Muscle of leg (tissue), 11 donors: Measurements from ENCODE around the gene LRPAP1. TPM values are rescaled to one million over a fixed set of nuclear protein-coding genes. Genes with fewer than 3 reads are reported as not detected.

Experiments used
- DNase-seq: peaks from one replicate; pipeline ENCODE4 v3.0.0; 2013
- H3K27ac ChIP-seq: one replicate; pipeline ENCODE4 v1.5.1; 2013; ENCODE audit warnings: mild to moderate bottlenecking, low read length, control low read depth
- H3K27me3 ChIP-seq: one replicate; pipeline ENCODE4 v1.6.1; 2013; ENCODE audit warnings: low read length; ENCODE audit not compliant: control insufficient read depth, insufficient read depth
- H3K36me3 ChIP-seq: one replicate; pipeline ENCODE4 v1.6.1; 2013; ENCODE audit warnings: low read length; ENCODE audit not compliant: control insufficient read depth, insufficient read depth
- H3K4me1 ChIP-seq: one replicate; pipeline ENCODE4 v1.6.1; 2013; ENCODE audit warnings: low read length; ENCODE audit not compliant: control insufficient read depth, insufficient read depth
- H3K4me3 ChIP-seq: one replicate; pipeline ENCODE4 v1.5.1; 2013; ENCODE audit warnings: low read length, control low read depth
- H3K9me3 ChIP-seq: replicated peaks from 2 replicates; pipeline ENCODE4 v1.6.1; 2013; ENCODE audit warnings: low read depth, low read length; ENCODE audit not compliant: control insufficient read depth
- WGBS: methylation state at CpG from one replicate; pipeline ENCODE4 v1.1.5; 2013; ENCODE audit warnings: missing lambda C conversion rate; ENCODE audit not compliant: insufficient coverage; 5-methylcytosine and 5-hydroxymethylcytosine counted together
- polyA plus RNA-seq, 8 donors: library from polyadenylated mRNA; unstranded; fragments of 120-200 nt; gene quantifications; one replicate each; pipeline versions ENCODE4 v1.2.1 to v1.2.3, GENCODE V29; 2013; ENCODE audit warnings: inconsistent platforms in 1 of 8, low replicate concordance in 1 of 8; ENCODE audit not compliant: insufficient read length in 8 of 8, insufficient read depth in 1 of 8
- total RNA-seq: library from RNA; stranded (reverse); fragments of 120-200 nt; gene quantifications from one replicate; pipeline ENCODE4 v1.2.4, GENCODE V29; 2013

LRPAP1 gene
- total and polyA plus RNA-seq, 9 donors = 72.4 to 99.1 (median 92.7) TPM

DNA sequence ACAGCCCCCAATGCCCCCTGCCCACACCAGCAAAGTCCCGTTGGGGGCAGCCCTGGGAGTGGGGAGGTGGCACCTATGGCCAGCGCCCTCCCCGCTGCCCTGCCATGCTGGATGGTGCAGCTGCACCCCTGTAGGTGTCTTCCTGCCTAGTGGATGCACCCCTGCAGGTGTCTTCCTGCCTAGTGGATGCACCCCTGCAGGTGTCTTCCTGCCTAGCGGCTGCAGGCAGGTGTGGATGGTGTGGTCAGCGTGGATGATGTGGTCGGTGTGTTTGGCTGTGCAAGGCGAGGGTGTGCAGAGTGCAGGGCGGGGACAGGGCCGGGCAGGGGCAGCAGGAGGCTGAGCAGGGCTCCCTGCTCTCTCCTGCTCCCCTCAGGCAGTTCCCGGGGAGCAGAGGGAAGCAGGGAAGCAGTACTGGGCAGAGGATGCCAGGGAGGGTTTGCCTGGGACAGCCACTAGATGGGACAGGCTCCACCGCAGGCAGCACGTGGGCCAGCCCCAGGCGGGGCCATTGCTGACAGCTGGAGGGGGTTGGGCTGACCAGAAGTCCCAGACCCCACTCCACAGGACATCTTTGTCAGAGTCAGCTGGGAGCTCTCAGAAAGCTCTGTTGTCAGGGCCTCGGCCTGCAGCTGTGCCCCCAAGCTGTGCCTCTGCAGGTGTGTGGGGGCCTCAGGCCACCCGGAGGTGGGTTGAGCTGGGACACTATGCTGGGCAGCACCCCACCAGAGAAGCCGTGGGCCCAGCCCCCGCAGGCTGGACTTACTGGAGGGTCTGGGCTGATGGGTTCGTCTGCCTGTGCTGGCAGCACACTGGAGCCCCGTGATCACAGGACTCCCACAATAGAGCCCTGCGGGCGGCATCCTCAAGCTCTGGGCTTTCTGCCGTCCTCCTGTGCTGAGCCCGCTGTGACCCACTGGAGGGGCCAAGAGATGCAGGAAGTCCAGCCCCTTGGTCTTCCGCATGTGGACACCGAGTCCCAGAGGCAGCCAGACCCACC lies 45.4 kb downstream of the LRPAP1 start:
- H3K9me3 ChIP-seq = no peaks in the 10 kb centered on the region
- 54% methylated on average over 19 of the region's 25 CpGs for WGBS

DNA sequence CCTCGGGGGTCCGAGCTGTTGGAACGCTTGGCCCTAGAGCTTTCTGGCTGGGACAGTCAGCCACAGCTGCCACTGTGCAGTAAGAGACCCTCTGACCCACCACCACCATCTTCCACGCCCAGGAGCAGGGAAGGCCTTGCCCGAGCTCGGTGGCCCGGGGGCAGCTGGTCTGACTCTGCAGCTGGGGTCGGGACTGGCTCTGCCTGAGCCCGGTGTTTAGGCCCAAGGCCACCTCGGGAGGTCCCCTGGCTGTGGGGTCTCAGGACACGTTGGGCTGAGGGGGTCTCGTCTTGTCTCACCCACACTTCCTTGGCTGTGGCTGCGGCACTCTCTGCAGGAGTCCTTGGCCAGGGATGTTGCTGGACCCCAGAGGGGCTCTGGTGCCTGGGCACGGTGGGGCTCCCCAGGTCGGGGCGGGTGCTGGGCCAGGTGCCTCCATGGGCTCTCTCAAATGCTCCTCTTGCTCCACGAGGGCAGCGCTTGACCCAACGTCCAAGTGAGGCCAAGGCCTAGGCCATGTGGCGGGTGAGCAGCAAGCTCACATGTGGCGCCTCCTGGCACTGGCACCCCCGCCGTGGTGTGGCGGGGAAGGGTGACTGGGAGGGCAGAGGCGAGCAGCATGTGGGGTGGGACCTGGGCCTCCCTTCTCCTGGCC lies 46.2 kb downstream of the LRPAP1 start:
- H3K27me3 ChIP-seq = peaks cover 25% of the 10 kb centered on the region
- no peak overlapping the region for H3K4me3 ChIP-seq
- no peaks in the 10 kb centered on the region for H3K9me3 ChIP-seq
- H3K36me3 ChIP-seq = peaks cover 1% of the 10 kb centered on the region
- no peak for DNase-seq
- peaks cover 67% of the 10 kb centered on the region for H3K4me1 ChIP-seq
- 72% methylated on average over 18 of the region's 25 CpGs for WGBS
- no peak overlapping the region for H3K27ac ChIP-seq

More for the DNA sequence above, 45.4 kb downstream of the LRPAP1 start:
- H3K27me3 ChIP-seq = peaks cover 23% of the 10 kb centered on the region
- no peak overlapping the region for H3K4me3 ChIP-seq
- H3K36me3 ChIP-seq = peaks cover 6% of the 10 kb centered on the region
- H3K4me1 ChIP-seq = peaks cover 59% of the 10 kb centered on the region
- peak; percentile 51 for DNase-seq
- H3K27ac ChIP-seq = no peak overlapping the region

DNA sequence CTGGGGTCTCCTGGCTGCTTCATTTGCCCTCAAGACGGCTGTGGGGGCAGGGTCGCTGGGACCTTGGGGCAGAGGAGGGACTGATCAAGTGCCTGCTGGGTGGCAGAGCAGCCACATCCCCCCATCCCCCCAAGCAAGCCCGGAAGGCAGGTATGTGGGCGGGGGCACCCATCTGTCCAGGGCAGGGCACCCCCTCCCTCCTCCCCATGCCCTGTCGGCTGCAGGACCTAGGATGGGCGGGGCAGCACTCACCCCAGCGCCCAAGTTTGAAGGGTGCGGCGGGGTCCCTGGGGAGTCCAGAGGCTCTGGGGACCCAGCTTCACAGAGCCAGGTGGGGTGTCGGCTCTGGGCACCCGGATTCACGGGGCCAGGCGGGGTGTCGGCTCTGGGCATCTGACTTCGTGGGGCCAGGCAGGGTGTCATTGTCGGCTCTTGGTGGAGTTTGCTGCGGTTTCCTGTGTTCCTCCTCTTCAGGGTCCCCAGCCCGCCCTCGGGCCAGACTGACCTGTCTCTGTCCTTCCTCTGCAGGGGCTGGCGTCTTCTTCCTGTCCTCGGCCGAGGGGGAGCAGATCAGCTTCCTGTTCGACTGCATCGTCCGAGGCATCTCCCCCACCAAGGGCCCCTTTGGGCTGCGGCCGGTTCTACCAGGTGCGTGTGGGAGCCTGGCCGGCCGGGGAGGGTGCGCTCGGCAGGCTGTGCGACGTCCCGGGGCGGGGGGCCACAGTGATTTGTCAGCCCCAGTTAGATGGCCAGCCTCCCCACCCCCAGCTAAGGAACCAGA lies 47.0 kb downstream of the LRPAP1 start:
- Histone ChIP-seq H3K27ac (no peak overlapping the region), H3K9me3 (no peaks in the 10 kb centered on the region), H3K27me3 (peaks cover 25% of the 10 kb centered on the region), H3K4me3 (no peak overlapping the region), H3K36me3 (no peaks in the 10 kb centered on the region), H3K4me1 (peaks cover 74% of the 10 kb centered on the region)
- peak; percentile 55 for DNase-seq
- 21% methylated on average over 30 of the region's 36 CpGs for WGBS

GRCh38 chr4:3484057-3484973 lies 47.9 kb downstream of the LRPAP1 start:
- no peak overlapping the region for H3K4me3 ChIP-seq
- WGBS = 70% methylated on average over 32 of the region's 45 CpGs
- DNase-seq = no peak

DNA sequence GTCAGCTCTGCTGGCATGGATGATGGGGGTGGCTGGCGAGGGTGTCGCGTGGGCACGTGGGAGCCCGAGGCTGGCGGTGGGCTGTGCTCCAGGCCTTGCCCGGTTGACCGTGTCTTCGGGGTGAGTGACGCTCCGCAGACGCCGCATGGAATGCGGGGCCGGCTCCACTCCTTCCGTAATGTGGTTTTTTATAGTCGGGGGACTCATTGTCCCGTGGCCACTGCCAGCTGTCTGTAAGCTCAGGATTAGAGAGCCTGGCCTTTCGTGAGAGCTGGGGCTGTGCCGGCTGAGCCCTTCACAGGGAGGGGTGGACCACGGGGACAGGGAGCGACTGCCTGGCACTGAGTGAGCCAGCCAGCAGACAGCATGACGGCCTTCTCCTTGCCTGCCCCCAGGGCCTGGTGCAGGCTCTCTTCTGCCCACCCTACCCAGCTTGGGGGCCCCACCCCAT lies 48.7 kb downstream of the LRPAP1 start:
- no peak overlapping the region for H3K4me3 ChIP-seq
- peaks cover 85% of the 10 kb centered on the region for H3K4me1 ChIP-seq
- no peaks in the 10 kb centered on the region for H3K36me3 ChIP-seq

More at GRCh38 chr4:3484057-3484973, 47.9 kb downstream of the LRPAP1 start:
- no peaks in the 10 kb centered on the region for H3K9me3 ChIP-seq
- peaks cover 23% of the 10 kb centered on the region for H3K27me3 ChIP-seq
- no peaks in the 10 kb centered on the region for H3K36me3 ChIP-seq
- H3K4me1 ChIP-seq = peaks cover 80% of the 10 kb centered on the region
- H3K27ac ChIP-seq = peak overlapping the region; percentile 81

GRCh38 chr4:3482707-3483106 lies 49.5 kb downstream of the LRPAP1 start:
- Histone ChIP-seq H3K27me3 (peaks cover 23% of the 10 kb centered on the region), H3K4me3 (no peak overlapping the region), H3K27ac (peak overlapping the region; percentile 35), H3K36me3 (no peaks in the 10 kb centered on the region), H3K9me3 (no peaks in the 10 kb centered on the region), H3K4me1 (peaks cover 89% of the 10 kb centered on the region)
- DNase-seq = no peak
- WGBS = 69% methylated on average over 12 of the region's 12 CpGs

More for the DNA sequence above, 48.7 kb downstream of the LRPAP1 start:
- H3K9me3 ChIP-seq = no peaks in the 10 kb centered on the region
- WGBS = 20% methylated on average over 20 of the region's 23 CpGs
- peak; percentile 85 for DNase-seq
- peak overlapping the region; percentile 81 for H3K27ac ChIP-seq
- H3K27me3 ChIP-seq = peaks cover 23% of the 10 kb centered on the region

GRCh38 chr4:3481783-3482393 lies 50.3 kb downstream of the LRPAP1 start:
- 53% methylated on average over 19 of the region's 19 CpGs for WGBS
- H3K4me1 ChIP-seq = peaks cover 87% of the 10 kb centered on the region
- peaks cover 23% of the 10 kb centered on the region for H3K27me3 ChIP-seq
- no peaks in the 10 kb centered on the region for H3K9me3 ChIP-seq
- peak overlapping the region; percentile 31 for H3K27ac ChIP-seq
- peaks cover 1% of the 10 kb centered on the region for H3K36me3 ChIP-seq
- no peak for DNase-seq
- no peak overlapping the region for H3K4me3 ChIP-seq

GRCh38 chr4:3481113-3481531 lies 51.1 kb downstream of the LRPAP1 start:
- no peaks in the 10 kb centered on the region for H3K9me3 ChIP-seq
- no peak for DNase-seq
- H3K36me3 ChIP-seq = peaks cover 3% of the 10 kb centered on the region
- 32% methylated on average over 5 of the region's 5 CpGs for WGBS
- no peak overlapping the region for H3K4me3 ChIP-seq
- H3K27me3 ChIP-seq = peaks cover 21% of the 10 kb centered on the region
- H3K4me1 ChIP-seq = peaks cover 79% of the 10 kb centered on the region
- no peak overlapping the region for H3K27ac ChIP-seq
